ENCODE measurements around the gene ZMIZ2.
"Not testable (repeated sequence)": the region's sequence is repeated elsewhere in the genome, so short reads cannot be mapped to it uniquely, and the experiment has no call there.

Gene ZMIZ2

GRCh38 chr7:44727158-44727936, 21.3 kb upstream of the ZMIZ2 start:
- no peak for DNase-seq (ENCODE audit: low read depth)

- no peak for DNase-seq (ENCODE audit: low read depth)
Observed at GRCh38 chr7:44727937-44728262, 20.7 kb upstream of the ZMIZ2 start.

- no peak for DNase-seq (ENCODE audit: low read depth)
Observed at GRCh38 chr7:44729949-44730590, 18.6 kb upstream of the ZMIZ2 start.

- DNase-seq (ENCODE audit: low read depth) = not testable (repeated sequence)
Observed at GRCh38 chr7:44732971-44733370, 15.7 kb upstream of the ZMIZ2 start.

GRCh38 chr7:44733708-44734481, 14.8 kb upstream of the ZMIZ2 start:
- no peak for DNase-seq (ENCODE audit: low read depth)

- DNase-seq (ENCODE audit: low read depth) = no peak
Observed at GRCh38 chr7:44735403-44736165, 13.1 kb upstream of the ZMIZ2 start.

GRCh38 chr7:44736896-44737295, 11.8 kb upstream of the ZMIZ2 start:
- DNase-seq (ENCODE audit: low read depth) = no peak

- no peak for DNase-seq (ENCODE audit: low read depth)
Observed at GRCh38 chr7:44738051-44738723, 10.5 kb upstream of the ZMIZ2 start.

GRCh38 chr7:44738876-44739665, 9.6 kb upstream of the ZMIZ2 start:
- no peak for DNase-seq (ENCODE audit: low read depth)

- no peak for DNase-seq (ENCODE audit: low read depth)
Observed at GRCh38 chr7:44740055-44740454, 8.6 kb upstream of the ZMIZ2 start.

- no peak for DNase-seq (ENCODE audit: low read depth)
Observed at GRCh38 chr7:44743750-44744149, 4.9 kb upstream of the ZMIZ2 start.

GRCh38 chr7:44748948-44749731, 493 bp downstream of the ZMIZ2 start:
- DNase-seq (ENCODE audit: low read depth) = no peak

- no peak for DNase-seq (ENCODE audit: low read depth)
Observed at GRCh38 chr7:44749992-44750391, 1.3 kb downstream of the ZMIZ2 start.

- no peak for DNase-seq (ENCODE audit: low read depth)
Observed at GRCh38 chr7:44750424-44750823, 1.8 kb downstream of the ZMIZ2 start.

- DNase-seq (ENCODE audit: low read depth) = peak; percentile 13
Observed at GRCh38 chr7:44750921-44751571, 2.4 kb downstream of the ZMIZ2 start.

GRCh38 chr7:44752822-44753221, 4.2 kb downstream of the ZMIZ2 start:
- DNase-seq (ENCODE audit: low read depth) = no peak

GRCh38 chr7:44754802-44755697, 6.4 kb downstream of the ZMIZ2 start:
- no peak for DNase-seq (ENCODE audit: low read depth)

All from stimulated activated CD8-positive, alpha-beta memory T cell treated with anti-CD3 and anti-CD28 coated beads, Interleukin-4, amount 100 ng/mL, for 24 hours (primary cell).